GM23338 (cell line): ENCODE results near the gene TNIP2.

ENCODE experiments used
- EZH2 ChIP-seq: fragments of 200-600 bp; sonication (generic); IDR thresholded peaks from one replicate; pipeline ENCODE4 v1.8.0; 2017; ENCODE audit warnings: antibody characterized with exemption, mild to moderate bottlenecking, low read depth; ENCODE audit not compliant: unreplicated experiment
- EZH2phosphoT487 ChIP-seq: fragments of 200-600 bp; sonication (generic); IDR thresholded peaks from one replicate; pipeline ENCODE4 v1.8.1; 2018; ENCODE audit warnings: antibody characterized with exemption; ENCODE audit not compliant: unreplicated experiment
- POLR2AphosphoS5 ChIP-seq: IDR thresholded peaks from 2 replicates; pipeline ENCODE4 v1.6.1; 2016; ENCODE audit warnings: antibody characterized with exemption, low read depth
- STAT1 ChIP-seq: IDR thresholded peaks from one replicate; pipeline ENCODE4 v1.6.1; 2016; ENCODE audit warnings: antibody characterized with exemption; ENCODE audit not compliant: unreplicated experiment
- TF ChIP-seq, protein P1 (sequence below), 2 experiments: fragments of 200-600 bp in 1 of 2; sonication (generic) in 1 of 2; conservative IDR thresholded peaks; 2 replicates each; pipeline versions ENCODE4 v1.5.1 to v1.6.1; 2016 to 2017; ENCODE audit warnings: antibody characterized with exemption in 2 of 2, low read depth in 2 of 2, mild to moderate bottlenecking in 2 of 2, moderate library complexity in 1 of 2
- TF ChIP-seq, protein P2 (sequence below): IDR thresholded peaks from one replicate; pipeline ENCODE4 v1.6.1; 2018; ENCODE audit warnings: antibody characterized with exemption; ENCODE audit not compliant: unreplicated experiment

DNA sequence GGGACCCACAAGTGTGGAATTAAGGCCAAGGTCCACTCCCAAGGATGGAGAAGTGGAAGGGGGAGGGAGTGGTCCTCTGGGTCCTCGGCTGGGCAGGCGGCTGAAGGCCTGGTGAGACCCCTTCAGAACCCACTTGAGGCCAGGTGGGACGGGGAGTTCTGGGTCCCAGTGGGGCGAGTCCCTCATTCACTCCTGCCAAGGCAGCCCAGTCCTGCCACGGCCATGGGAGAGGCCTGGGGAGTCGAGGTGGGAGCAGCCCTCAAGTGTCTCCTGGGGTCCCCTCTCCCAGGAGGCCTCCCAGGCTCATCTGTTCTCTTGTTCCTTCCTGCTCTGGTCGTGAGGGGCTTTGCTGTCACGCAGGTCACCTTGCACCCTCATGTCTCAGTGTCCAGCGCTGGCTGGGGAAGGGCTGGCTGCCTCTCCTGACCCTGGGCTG lies 30.7 kb upstream of the TNIP2 start:
- TF ChIP-seq EZH2, result no peak
- TF ChIP-seq, protein P1, sequence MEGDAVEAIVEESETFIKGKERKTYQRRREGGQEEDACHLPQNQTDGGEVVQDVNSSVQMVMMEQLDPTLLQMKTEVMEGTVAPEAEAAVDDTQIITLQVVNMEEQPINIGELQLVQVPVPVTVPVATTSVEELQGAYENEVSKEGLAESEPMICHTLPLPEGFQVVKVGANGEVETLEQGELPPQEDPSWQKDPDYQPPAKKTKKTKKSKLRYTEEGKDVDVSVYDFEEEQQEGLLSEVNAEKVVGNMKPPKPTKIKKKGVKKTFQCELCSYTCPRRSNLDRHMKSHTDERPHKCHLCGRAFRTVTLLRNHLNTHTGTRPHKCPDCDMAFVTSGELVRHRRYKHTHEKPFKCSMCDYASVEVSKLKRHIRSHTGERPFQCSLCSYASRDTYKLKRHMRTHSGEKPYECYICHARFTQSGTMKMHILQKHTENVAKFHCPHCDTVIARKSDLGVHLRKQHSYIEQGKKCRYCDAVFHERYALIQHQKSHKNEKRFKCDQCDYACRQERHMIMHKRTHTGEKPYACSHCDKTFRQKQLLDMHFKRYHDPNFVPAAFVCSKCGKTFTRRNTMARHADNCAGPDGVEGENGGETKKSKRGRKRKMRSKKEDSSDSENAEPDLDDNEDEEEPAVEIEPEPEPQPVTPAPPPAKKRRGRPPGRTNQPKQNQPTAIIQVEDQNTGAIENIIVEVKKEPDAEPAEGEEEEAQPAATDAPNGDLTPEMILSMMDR (conservative IDR thresholded peaks at IDR 0.05; ENCODE audit: low read depth in 2 of 2), result no peak
- TF ChIP-seq, protein P2, sequence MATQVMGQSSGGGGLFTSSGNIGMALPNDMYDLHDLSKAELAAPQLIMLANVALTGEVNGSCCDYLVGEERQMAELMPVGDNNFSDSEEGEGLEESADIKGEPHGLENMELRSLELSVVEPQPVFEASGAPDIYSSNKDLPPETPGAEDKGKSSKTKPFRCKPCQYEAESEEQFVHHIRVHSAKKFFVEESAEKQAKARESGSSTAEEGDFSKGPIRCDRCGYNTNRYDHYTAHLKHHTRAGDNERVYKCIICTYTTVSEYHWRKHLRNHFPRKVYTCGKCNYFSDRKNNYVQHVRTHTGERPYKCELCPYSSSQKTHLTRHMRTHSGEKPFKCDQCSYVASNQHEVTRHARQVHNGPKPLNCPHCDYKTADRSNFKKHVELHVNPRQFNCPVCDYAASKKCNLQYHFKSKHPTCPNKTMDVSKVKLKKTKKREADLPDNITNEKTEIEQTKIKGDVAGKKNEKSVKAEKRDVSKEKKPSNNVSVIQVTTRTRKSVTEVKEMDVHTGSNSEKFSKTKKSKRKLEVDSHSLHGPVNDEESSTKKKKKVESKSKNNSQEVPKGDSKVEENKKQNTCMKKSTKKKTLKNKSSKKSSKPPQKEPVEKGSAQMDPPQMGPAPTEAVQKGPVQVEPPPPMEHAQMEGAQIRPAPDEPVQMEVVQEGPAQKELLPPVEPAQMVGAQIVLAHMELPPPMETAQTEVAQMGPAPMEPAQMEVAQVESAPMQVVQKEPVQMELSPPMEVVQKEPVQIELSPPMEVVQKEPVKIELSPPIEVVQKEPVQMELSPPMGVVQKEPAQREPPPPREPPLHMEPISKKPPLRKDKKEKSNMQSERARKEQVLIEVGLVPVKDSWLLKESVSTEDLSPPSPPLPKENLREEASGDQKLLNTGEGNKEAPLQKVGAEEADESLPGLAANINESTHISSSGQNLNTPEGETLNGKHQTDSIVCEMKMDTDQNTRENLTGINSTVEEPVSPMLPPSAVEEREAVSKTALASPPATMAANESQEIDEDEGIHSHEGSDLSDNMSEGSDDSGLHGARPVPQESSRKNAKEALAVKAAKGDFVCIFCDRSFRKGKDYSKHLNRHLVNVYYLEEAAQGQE, result no peak
- TF ChIP-seq POLR2AphosphoS5, result no peak
- TF ChIP-seq EZH2phosphoT487, result no peak
- no peak for TF ChIP-seq STAT1
